ENCODE data around the gene PLCD3. TPM values are rescaled to one million over a fixed set of nuclear protein-coding genes. Genes with fewer than 3 reads are reported as not detected.

PLCD3 gene
- total and polyA plus RNA-seq, 2 of the 8 experiments (the other 6 are each of a cell fraction or from before 2014, with no cell fraction given): 26.5 to 48.1 TPM

DNA sequence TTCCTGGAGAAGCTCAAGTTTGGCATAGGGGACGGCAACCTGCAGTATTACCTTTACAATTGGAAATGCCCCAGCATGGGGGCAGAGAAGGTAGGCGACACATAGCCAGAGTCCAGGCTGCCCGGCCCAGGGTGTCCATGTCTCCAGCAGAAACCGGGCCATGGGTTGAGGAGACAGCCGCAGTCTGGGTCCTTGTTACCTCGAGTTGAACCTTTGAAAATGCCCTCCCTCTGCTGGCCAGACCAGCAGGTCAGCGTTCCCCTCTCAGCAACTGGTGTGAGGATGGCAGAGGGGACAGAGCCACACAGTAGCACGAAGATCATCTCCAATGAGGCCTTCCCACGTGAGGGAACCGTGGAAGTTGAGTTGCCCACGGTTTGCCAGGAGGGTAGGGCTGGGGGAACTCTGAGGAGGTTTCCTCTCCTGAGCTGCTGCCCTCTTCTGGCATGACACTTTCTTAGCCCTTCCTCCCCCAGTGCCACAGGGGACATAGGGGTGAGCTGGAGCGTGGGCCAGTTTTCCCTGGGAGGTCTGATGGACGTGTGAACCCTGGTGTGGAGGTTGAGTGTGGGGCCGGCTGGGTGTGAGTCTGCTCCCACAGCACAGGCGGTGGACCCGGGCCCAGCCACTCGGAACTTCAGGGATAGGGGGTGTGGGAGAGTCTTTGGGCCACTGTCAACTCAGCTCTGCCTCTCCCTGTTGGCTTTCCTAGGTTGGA lies 27.2 kb downstream of the PLCD3 start:
- H3K79me2 ChIP-seq (ENCODE audit: control insufficient read depth in 1 of 2, insufficient read depth in 2 of 2, low read length in 2 of 2): no peaks in the 10 kb centered on the region
- ChIA-PET POLR2A (ENCODE audit: partially characterized antibody) (interaction anchor here (1.2 to 2.0 kb wide), 6 partner anchors 8 to 248 kb away, joined by 3 to 5 read pairs (median 4); no protein-coding TSS in a partner anchor), CTCF (ENCODE audit: partially characterized antibody) (interaction anchor here (0.6 to 8.1 kb wide), 17 partner anchors 7 to 204 kb away, joined by 3 to 67 read pairs (median 4); partner anchors contain the start of gene ACBD4)
- H3K9me3 ChIP-seq (ENCODE audit: insufficient read depth in 2 of 2, low read depth in 1 of 2, low read length in 1 of 2): no peaks in the 10 kb centered on the region
- H2AFZ ChIP-seq (ENCODE audit: low read length): no peak overlapping the region
- no peak overlapping the region for H2BK120ac ChIP-seq (replicated peaks; ENCODE audit: low read depth, low read length)
- H4K91ac ChIP-seq (replicated peaks; ENCODE audit: insufficient read length, low read length): no peak overlapping the region
- no peaks in the 10 kb centered on the region for H3K4me1 ChIP-seq (replicated peaks in 1 of 4; ENCODE audit: control insufficient read depth in 3 of 4, insufficient read depth in 4 of 4, low read length in 3 of 4)
- TF ChIP-seq, protein P1, sequence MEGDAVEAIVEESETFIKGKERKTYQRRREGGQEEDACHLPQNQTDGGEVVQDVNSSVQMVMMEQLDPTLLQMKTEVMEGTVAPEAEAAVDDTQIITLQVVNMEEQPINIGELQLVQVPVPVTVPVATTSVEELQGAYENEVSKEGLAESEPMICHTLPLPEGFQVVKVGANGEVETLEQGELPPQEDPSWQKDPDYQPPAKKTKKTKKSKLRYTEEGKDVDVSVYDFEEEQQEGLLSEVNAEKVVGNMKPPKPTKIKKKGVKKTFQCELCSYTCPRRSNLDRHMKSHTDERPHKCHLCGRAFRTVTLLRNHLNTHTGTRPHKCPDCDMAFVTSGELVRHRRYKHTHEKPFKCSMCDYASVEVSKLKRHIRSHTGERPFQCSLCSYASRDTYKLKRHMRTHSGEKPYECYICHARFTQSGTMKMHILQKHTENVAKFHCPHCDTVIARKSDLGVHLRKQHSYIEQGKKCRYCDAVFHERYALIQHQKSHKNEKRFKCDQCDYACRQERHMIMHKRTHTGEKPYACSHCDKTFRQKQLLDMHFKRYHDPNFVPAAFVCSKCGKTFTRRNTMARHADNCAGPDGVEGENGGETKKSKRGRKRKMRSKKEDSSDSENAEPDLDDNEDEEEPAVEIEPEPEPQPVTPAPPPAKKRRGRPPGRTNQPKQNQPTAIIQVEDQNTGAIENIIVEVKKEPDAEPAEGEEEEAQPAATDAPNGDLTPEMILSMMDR (IDR thresholded peaks at IDR 0.05; ENCODE audit: control extremely low read depth in 1 of 3, insufficient read depth in 1 of 3, low read depth in 1 of 3, low read length in 3 of 3): peak in 1 of 3 experiments; percentile 11; a peak in 1 of 4 replicates
- no peak for TF ChIP-seq HDAC2 (IDR thresholded peaks at IDR 0.05; ENCODE audit: borderline replicate concordance in 1 of 2, low read depth in 2 of 2, low read length in 2 of 2)
- no peak overlapping the region for H3K18ac ChIP-seq (ENCODE audit: extremely low read depth, low read length)
- H3K27me3 ChIP-seq (replicated peaks in 1 of 4; ENCODE audit: control insufficient read depth in 3 of 4, extremely low read depth in 1 of 4, insufficient read depth in 3 of 4, low read length in 3 of 4): no peaks in the 10 kb centered on the region
- no peak overlapping the region for H3K4ac ChIP-seq (replicated peaks; ENCODE audit: insufficient read length, low read depth, low read length)
- H3K36me3 ChIP-seq (ENCODE audit: control insufficient read depth in 2 of 4, insufficient read depth in 4 of 4, low read length in 3 of 4): peaks cover 44 to 74% (median 61%) of the 10 kb centered on the region in 4 experiments
- no peak for DNase-seq (ENCODE audit: low read depth in 1 of 2, low spot score in 2 of 2)
- H2BK12ac ChIP-seq (ENCODE audit: low read depth, low read length): no peak overlapping the region
- no peaks in the 10 kb centered on the region for H3K23me2 ChIP-seq (ENCODE audit: low read depth, low read length)
- FAIRE-seq: no peak
- no peak overlapping the region for H2BK20ac ChIP-seq (ENCODE audit: low read length)
- H3K4me3 ChIP-seq (ENCODE audit: extremely low read depth in 1 of 4, insufficient read depth in 2 of 4, low read depth in 3 of 4, low read length in 4 of 4): no peak overlapping the region
- H2BK5ac ChIP-seq (ENCODE audit: low read depth, low read length): no peak overlapping the region
- H4K5ac ChIP-seq (ENCODE audit: insufficient read length, low read depth, low read length): no peak overlapping the region
- H3K79me1 ChIP-seq (ENCODE audit: low read depth, low read length): no peaks in the 10 kb centered on the region; the same call in 1 of the 2 replicates
- H2AK5ac ChIP-seq (ENCODE audit: low read depth, low read length): no peak overlapping the region
- H3K56ac ChIP-seq (replicated peaks; ENCODE audit: insufficient read length, low read depth, low read length): no peak overlapping the region
- WGBS, 2 experiments (ENCODE audit: extremely low coverage in 1 of 2, insufficient coverage in 1 of 2, insufficient read length in 1 of 2, insufficient replicate concordance in 2 of 2, low coverage in 1 of 2, low lambda C conversion rate in 2 of 2, missing lambda C conversion rate in 1 of 2): 87% methylated on average over 17 of the region's 17 CpGs; no CpG with 5 or more reads in 1 of the 2 experiments
- H3K4me2 ChIP-seq (ENCODE audit: insufficient read depth in 1 of 2, low read depth in 2 of 2, low read length in 2 of 2): no peak overlapping the region
- H4K20me1 ChIP-seq (replicated peaks in 1 of 2; ENCODE audit: control insufficient read depth in 1 of 2, insufficient read depth in 2 of 2, low read length in 2 of 2): peaks cover 6 to 8% of the 10 kb centered on the region in 2 experiments
- H3K9ac ChIP-seq (replicated peaks in 1 of 4; ENCODE audit: extremely low read depth in 1 of 4, low read depth in 3 of 4, low read length in 3 of 4): no peak overlapping the region
- no peak overlapping the region for H2BK15ac ChIP-seq (ENCODE audit: low read length)
- H3K23ac ChIP-seq (ENCODE audit: insufficient read length): no peak overlapping the region
- no peak overlapping the region for H3K14ac ChIP-seq (ENCODE audit: insufficient read length)
- H3K27ac ChIP-seq (ENCODE audit: low read depth, low read length): no peak overlapping the region
- H4K8ac ChIP-seq (ENCODE audit: extremely low read depth, insufficient read depth, low read length): no peak overlapping the region
